MCF 10A (cell line): ENCODE results near the gene AIFM1. TPM values are rescaled to one million over a fixed set of nuclear protein-coding genes. Genes with fewer than 3 reads are reported as not detected.

Experiments used
- BruUV-seq: library from RNA; stranded (reverse); fragments of 400-500 nt; replicated peaks from 2 replicates; lab custom pipeline; 2021; lab: Mats Ljungman, UMichigan
- CTCF ChIA-PET: fragments of 300-600 bp; sonication (Branson Sonifier 250); formaldehyde crosslinking; extraction: SDS; loops from one replicate; lab custom pipeline; 2021; ENCODE audit warnings: antibody characterized with exemption, inconsistent platforms; lab: Yijun Ruan, JAX
- POLR2A ChIA-PET: fragments of 300-600, 350-650 bp; sonication (Branson Sonifier 250); formaldehyde crosslinking; extraction: SDS; loops from one replicate; lab custom pipeline; 2020; ENCODE audit warnings: antibody characterized with exemption, inconsistent platforms; lab: Yijun Ruan, JAX
- DNase-seq: peaks from one replicate; pipeline ENCODE4 v3.0.0-alpha.2; 2018; ENCODE audit not compliant: unreplicated experiment
- H3K27ac Mint-ChIP-seq: one replicate; pipeline ENCODE4 v1.8.0; 2022; ENCODE audit warnings: mild to moderate bottlenecking, low read depth, mixed read lengths; ENCODE audit not compliant: unreplicated experiment
- H3K27me3 Mint-ChIP-seq: one replicate; pipeline ENCODE4 v1.8.0; 2022; ENCODE audit warnings: mixed read lengths; ENCODE audit not compliant: insufficient read depth, unreplicated experiment
- H3K36me3 Mint-ChIP-seq: one replicate; pipeline ENCODE4 v1.8.0; 2022; ENCODE audit warnings: mild to moderate bottlenecking, moderate library complexity, mixed read lengths; ENCODE audit not compliant: insufficient read depth, unreplicated experiment
- H3K4me1 Mint-ChIP-seq: one replicate; pipeline ENCODE4 v1.8.0; 2022; ENCODE audit warnings: mixed read lengths; ENCODE audit not compliant: insufficient read depth, unreplicated experiment
- H3K4me3 Mint-ChIP-seq: one replicate; pipeline ENCODE4 v1.8.0; 2022; ENCODE audit warnings: mild to moderate bottlenecking, moderate library complexity, mixed read lengths; ENCODE audit not compliant: unreplicated experiment
- H3K9me3 Mint-ChIP-seq: one replicate; pipeline ENCODE4 v1.8.0; 2022; ENCODE audit warnings: mixed read lengths; ENCODE audit not compliant: unreplicated experiment
- CTCF ChIP-seq: fragments of 200-600 bp; IDR thresholded peaks from one replicate; pipeline ENCODE4 v1.8.0; 2022; ENCODE audit warnings: antibody characterized with exemption, mild to moderate bottlenecking; ENCODE audit not compliant: unreplicated experiment
- intact Hi-C: fragments of 100-400 bp; cut with micrococcal nuclease; formaldehyde crosslinking; loops from 2 replicates; pipeline ENCODE4 v1.14.1; 2022
- total RNA-seq: library from RNA; stranded (reverse); gene quantifications from 2 replicates; pipeline ENCODE4 v1.2.3, GENCODE V29; 2022

The AIFM1 gene
- total RNA-seq, 1 experiment from 2014 or later, result 43.2 TPM

- H3K4me3 Mint-ChIP-seq, result no peak overlapping the region
- ChIA-PET POLR2A (interaction anchor here (0.6 to 2.4 kb wide), 3 partner anchors 28 to 76 kb away, joined by 3 to 8 read pairs (median 5); no protein-coding TSS in a partner anchor), CTCF (interaction anchor here (0.6 to 3.7 kb wide), 23 partner anchors 10 to 1438 kb away, joined by 3 to 26 read pairs (median 4); no protein-coding TSS in a partner anchor)
- TF ChIP-seq CTCF, result no peak
- no peak for DNase-seq
- no peak overlapping the region for H3K27ac Mint-ChIP-seq
- peaks cover 16% of the 10 kb centered on the region for H3K36me3 Mint-ChIP-seq
- H3K4me1 Mint-ChIP-seq, result no peaks in the 10 kb centered on the region
- H3K9me3 Mint-ChIP-seq, result no peaks in the 10 kb centered on the region
- intact Hi-C loops, result loop anchor here (1.0 to 2.0 kb wide), 2 partner anchors 40 to 111 kb away; no protein-coding TSS in a partner anchor
- no TSS peak for BruUV-seq
- H3K27me3 Mint-ChIP-seq, result peaks cover 12% of the 10 kb centered on the region
Measured at GRCh38 chrX:130080791-130081367, 84.8 kb downstream of the AIFM1 start.

GRCh38 chrX:130079824-130080406 lies 85.7 kb downstream of the AIFM1 start:
- peak; percentile 82 for DNase-seq
- no peaks in the 10 kb centered on the region for H3K9me3 Mint-ChIP-seq
- ChIA-PET POLR2A (interaction anchor here (0.6 to 2.4 kb wide), 5 partner anchors 29 to 111 kb away, joined by 3 to 8 read pairs (median 4); no protein-coding TSS in a partner anchor), CTCF (interaction anchor here (0.5 to 3.7 kb wide), 36 partner anchors 9 to 984 kb away, joined by 3 to 26 read pairs (median 4); no protein-coding TSS in a partner anchor)
- H3K27ac Mint-ChIP-seq, result no peak overlapping the region
- no TSS peak for BruUV-seq
- H3K36me3 Mint-ChIP-seq, result peaks cover 8% of the 10 kb centered on the region
- H3K4me3 Mint-ChIP-seq, result no peak overlapping the region
- TF ChIP-seq CTCF, result peak; percentile 72
- H3K27me3 Mint-ChIP-seq, result peaks cover 12% of the 10 kb centered on the region
- intact Hi-C loops, result loop anchor here (1.0 to 2.0 kb wide), 2 partner anchors 41 to 112 kb away; no protein-coding TSS in a partner anchor
- no peaks in the 10 kb centered on the region for H3K4me1 Mint-ChIP-seq

Other genes starting within 250 kb of the AIFM1 start
- gene BCORL1, start 183.2 kb downstream of the AIFM1 start, total RNA-seq, result 2.9 and 5.1 TPM in 2 replicates
- gene ELF4, start 55.3 kb downstream of the AIFM1 start, total RNA-seq, result 19.5 and 23.6 TPM in 2 replicates
- not detected in 2 replicates for gene RAB33A, start 6.1 kb upstream of the AIFM1 start, total RNA-seq
- 5.5 and 6.6 TPM in 2 replicates for gene ZNF280C, start 103.1 kb upstream of the AIFM1 start, total RNA-seq
- 12.5 and 13.7 TPM in 2 replicates for gene SLC25A14, start 174.1 kb upstream of the AIFM1 start, total RNA-seq
- gene GPR119, start 219.8 kb upstream of the AIFM1 start, total RNA-seq, result not detected in 2 replicates
- 31.2 and 34.4 TPM in 2 replicates for gene RBMX2, start 236.1 kb upstream of the AIFM1 start, total RNA-seq